HG03442 (cell line): ENCODE results near the gene HORMAD2.

ENCODE experiments used
- ATAC-seq: cut with Tn5 transposase; IDR thresholded peaks from one replicate; pipeline ENCODE4 v1.9.1; 2021; ENCODE audit warnings: mild to moderate bottlenecking, moderate library complexity; ENCODE audit not compliant: unreplicated experiment

The HORMAD2 gene

DNA sequence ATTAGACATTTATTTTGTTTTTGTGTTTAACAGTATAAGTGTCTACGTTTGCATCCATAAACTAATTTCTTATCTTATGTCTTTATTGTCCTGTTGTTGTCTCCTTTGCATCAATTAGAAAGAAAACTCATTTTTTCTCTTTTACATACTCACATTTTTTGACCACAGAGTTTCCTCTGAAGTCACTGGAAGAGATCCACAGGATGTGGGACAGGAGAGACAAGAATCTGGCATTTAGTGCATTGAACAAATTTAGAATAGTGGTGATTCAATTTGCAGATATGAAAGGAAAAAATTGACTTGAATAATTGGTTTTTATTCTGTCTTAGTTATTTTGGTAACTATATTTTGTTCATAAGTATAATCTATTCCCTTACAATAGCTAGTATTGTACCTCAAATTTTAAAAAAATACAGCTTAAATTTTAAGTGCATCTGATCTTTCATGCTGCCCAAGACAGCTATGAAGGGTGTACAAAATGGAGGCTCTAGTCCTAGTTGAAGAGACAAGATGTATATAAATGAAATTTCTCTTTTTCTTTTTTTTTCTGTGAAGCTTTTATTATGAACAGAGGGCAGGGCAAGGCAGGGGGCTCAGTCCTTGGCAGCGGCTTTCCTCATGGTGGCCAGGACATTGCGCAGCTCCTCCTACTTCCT lies 24.4 kb downstream of the HORMAD2 start:
- no peak for ATAC-seq

- ATAC-seq, result no peak
These were observed 25.2 kb downstream of the HORMAD2 start for GRCh38 chr22:30105483-30105882.

DNA sequence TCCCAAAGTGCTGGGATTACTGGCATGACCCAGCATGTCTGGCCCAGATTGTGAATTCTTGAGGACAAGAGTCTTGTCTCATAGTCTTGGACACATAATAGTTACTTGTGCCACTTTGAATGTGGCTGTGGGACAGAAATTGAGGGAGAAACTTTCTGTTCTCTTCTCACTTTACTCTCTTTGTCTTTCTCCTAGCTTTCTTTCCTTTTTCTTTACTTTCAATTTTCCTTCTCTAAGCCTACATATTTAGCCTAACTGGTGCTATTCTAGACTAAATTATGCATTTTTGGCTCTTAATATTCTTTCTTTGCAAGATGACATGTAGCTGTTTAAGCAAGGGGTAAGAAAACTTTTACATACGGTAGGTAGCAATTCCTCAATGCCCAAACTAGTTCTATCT lies 33.2 kb downstream of the HORMAD2 start:
- no peak for ATAC-seq

GRCh38 chr22:30114361-30114760 lies 34.1 kb downstream of the HORMAD2 start:
- no peak for ATAC-seq

- ATAC-seq, result no peak
These were observed 35.4 kb downstream of the HORMAD2 start for GRCh38 chr22:30115705-30116104.

DNA sequence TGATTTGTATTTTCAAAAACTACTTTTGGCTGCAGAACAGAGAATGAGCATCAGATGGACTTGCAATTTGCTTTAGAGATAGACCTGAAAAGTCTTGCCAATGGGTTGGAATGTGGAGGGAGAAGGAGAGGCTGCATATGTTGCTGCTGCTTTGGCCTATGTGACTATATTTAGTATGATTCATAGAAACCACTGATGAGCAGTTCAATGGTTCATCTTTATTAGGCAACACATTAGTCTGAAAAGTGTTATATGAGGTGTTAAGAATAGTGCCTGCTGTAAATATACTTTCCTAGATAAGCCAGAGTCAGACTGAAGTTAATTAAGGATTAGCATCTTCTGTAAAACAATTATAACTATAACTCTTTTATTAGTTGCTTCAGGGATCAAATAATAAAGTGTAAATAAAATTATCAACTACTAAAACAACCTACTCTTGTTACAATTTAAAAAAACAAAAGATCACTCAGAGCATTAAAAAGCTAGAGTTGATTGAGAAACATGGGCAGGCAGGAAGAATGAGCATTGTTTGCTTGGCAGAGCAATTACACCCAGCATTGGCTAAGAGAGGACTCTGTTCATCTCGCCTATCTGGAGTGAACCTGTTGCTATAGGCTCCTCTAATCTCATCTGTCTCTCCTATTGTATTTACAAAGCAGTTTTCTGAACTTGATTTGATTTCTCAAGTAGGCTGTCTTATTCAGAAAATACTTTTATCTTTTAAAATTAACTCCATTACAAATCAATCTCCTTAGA lies 36.3 kb downstream of the HORMAD2 start:
- no peak for ATAC-seq

DNA sequence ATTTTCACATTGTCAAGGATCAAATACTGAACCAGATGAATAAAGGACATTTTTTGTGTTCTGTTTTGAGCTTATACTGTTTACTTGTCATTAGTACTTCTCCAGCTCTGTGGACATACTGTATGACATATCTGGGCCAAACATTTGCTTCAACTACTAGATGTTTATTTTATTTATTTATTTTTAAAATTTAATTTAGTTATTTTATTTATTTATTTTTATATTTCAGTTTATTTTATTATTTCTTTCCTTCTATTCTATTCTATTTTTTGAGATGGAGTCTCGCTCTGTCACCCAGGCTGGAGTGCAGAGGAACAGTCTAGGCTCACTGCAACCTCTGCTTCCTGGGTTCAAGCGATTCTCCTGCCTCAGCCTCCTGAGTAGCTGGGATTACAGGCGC lies 37.0 kb downstream of the HORMAD2 start:
- no peak for ATAC-seq

DNA sequence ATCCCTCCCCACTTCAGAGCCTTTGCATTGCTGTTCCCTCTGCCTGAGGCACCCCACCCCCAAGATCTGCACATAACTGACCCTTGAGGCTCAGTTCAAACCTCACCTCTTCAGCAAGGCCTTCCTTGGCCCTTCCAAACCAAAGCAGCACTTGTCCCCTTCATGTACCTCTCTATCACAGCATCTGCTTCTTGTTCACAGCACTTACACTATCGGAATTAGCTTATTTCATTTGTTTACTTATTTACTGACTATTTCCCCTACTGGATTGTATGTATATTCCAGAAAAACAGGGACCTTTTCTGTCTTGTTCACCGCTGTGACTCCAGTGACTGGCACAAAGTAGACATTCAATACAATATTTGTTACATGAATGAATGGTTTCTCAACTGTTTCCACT lies 38.0 kb downstream of the HORMAD2 start:
- no peak for ATAC-seq

- no peak for ATAC-seq
These were observed 41.7 kb downstream of the HORMAD2 start for GRCh38 chr22:30121960-30122359.

- no peak for ATAC-seq
These were observed 43.2 kb downstream of the HORMAD2 start for GRCh38 chr22:30123463-30123862.

GRCh38 chr22:30127749-30128166 lies 47.5 kb downstream of the HORMAD2 start:
- ATAC-seq, result no peak

- ATAC-seq, result no peak
These were observed 48.2 kb downstream of the HORMAD2 start for GRCh38 chr22:30128511-30128910.

DNA sequence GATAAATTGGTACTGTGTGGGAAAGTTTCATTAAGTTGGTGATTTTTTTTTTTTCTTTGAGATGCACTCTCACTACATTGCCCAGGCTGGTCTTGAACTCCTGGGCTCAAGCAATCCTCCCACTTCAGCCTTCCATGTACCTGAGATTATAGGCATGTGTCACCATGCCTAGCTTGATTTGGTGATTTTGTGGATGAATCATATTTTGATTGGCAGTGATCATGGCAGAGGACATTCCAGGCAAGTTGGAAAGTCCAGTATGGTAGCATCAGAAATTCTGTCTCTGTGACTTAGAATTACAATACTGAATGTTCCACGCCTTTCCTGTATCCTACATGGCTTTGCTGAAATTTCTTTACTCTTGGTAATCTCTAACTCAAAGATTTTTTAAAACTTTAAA lies 49.4 kb downstream of the HORMAD2 start:
- ATAC-seq, result no peak

DNA sequence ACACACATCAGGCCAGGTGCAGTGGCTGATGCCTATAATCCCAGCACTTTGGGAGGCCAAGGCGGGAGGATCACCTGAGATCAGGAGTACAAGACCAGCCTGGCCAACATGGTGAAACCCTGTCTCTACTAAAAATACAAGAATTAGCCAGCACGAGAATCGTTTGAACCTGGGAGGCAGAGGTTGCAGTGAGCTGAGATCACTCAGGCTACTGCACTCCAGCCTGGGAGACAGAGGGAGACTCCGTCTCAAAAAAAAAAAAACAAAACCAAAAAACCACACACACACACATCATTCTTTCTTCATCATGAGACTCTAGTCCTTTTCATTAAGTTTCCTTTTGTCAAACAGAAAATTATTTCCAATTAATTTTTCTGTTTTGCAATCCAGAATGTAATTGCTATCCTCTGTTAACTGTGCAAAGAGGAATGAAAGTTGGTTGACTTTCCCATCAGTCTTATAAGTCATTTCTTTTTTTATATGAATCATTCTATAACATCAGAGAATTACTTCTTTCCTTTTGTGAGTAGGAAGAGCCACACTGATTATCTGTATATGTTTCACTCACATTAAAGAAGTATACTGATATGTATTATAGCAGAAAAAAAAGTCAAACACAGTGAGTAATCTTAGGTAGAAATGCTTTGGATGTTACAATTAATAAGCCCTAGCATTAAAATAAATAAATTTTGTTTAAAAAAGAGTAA lies 52.2 kb downstream of the HORMAD2 start:
- no peak for ATAC-seq

- no peak for ATAC-seq
These were observed 60.1 kb downstream of the HORMAD2 start for GRCh38 chr22:30140414-30140813.

DNA sequence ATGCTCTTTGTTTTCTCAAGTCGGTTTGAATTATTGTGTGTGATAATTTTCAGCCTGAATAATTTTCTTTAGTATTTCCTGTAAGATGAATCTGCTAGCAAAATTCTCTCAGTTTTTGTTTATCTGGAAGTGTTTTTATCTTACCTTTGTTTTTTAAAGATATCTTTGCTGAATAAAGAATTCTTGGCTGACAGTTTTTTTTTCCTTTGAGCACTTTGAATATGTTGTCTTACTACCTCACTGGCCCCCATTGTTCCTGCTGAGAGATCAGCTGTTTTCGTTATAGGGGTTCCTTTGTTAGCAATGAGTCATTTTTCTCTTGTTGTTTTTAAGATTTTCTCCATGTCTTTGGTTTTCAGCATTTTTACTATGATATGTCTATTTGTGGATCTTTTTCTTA lies 63.0 kb downstream of the HORMAD2 start:
- ATAC-seq, result no peak

DNA sequence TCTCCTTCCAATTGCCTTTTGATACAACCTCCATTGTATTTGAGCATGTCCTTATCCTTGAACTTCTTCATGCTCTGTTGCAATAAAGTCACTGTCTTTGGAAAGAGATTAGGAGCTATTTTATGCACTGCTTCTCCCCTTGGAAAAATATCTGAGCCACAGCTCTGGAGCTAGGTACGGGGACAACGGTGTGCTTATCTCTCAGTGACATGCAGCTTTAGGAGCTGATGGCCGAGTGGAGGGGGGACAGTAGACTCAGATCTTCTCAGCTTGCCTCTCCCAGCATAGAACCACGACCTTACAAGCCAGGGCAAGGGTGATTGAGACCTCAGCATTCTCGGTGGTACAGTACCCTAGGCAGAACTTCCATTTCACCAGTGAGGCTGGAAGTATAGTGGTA lies 64.1 kb downstream of the HORMAD2 start:
- ATAC-seq, result no peak

DNA sequence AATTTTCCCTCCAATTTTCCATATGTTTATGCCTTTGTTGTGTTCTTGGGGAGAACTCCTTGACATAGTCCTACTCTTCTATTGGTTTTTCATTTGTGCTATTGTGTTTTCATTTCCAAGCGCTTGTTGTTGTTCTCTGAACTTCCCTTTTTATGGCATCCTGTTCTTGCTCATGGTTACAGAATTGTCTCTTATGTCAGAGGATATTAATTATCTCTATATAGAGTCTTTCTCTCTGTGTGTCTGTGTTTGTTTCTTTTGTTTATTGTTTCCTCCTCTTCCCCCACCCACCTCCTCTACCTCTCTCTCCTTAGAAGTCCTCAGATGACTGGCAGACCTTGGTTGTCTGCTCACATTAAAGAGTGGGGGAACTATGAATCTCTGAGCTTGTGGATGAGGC lies 69.9 kb downstream of the HORMAD2 start:
- no peak for ATAC-seq

- ATAC-seq, result no peak
These were observed 78.0 kb downstream of the HORMAD2 start for GRCh38 chr22:30158277-30158676.

DNA sequence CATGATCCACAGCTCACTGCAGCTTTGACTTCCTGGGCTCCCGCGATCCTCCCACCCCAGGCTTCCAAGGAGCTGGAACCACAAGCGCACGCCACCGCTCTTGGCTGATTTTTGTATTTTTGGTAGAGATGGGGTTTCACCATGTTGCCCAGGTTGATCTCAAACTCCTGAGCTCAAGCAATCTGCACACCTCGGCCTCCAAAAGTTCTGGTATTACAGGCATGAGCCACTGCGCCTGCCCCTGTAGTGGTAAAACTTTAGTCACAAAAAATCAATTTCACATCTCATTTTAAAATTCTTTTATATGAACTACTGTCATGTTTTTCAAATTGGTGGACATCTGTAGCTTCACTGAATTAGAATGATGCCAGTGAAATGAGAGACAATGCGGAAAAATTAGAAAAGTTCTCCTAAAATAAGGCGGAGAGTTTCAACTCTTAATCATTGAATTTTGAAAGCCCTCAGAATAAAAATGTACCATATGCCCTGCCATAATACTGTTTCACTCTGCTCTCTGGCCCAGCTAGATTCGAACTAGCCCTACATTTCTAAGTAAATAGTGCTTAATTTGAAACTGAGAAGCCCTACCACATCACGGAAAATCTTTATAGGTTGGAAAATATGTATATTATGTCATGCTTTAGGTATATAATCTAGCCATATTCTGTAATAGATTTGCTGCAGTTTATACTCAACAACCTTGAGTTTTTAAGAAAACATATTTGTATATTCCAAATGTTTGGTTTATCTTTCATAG lies 78.7 kb downstream of the HORMAD2 start:
- no peak for ATAC-seq
